BE2C (cell line): Measurements from ENCODE around the gene SANBR.
"Not testable (repeated sequence)": the region's sequence is repeated elsewhere in the genome, so short reads cannot be mapped to it uniquely, and the experiment has no call there.

Experiments
- DNase-seq: peaks from one replicate; pipeline ENCODE4 v3.0.0-alpha.2; 2020
- H3K27me3 ChIP-seq: fragments of 250-450 bp; sonication (Bioruptor Pico); 2 replicates; pipeline ENCODE4 v1.5.1; 2020; ENCODE audit warnings: mild to moderate bottlenecking
- H3K36me3 ChIP-seq: fragments of 250-450 bp; sonication (Bioruptor Pico); 2 replicates; pipeline ENCODE4 v1.5.1; 2020; ENCODE audit warnings: mild to moderate bottlenecking
- H3K4me1 ChIP-seq: fragments of 250-450 bp; sonication (Bioruptor Pico); 2 replicates; pipeline ENCODE4 v1.5.1; 2020
- H3K4me3 ChIP-seq: 2 replicates; pipeline ENCODE4 v1.5.1; 2011; ENCODE audit warnings: low read depth, low read length
- H3K9me3 ChIP-seq: fragments of 250-450 bp; sonication (Bioruptor Pico); 2 replicates; pipeline ENCODE4 v1.5.1; 2020
- TF ChIP-seq, protein P1 (sequence below): IDR thresholded peaks from 2 replicates; pipeline ENCODE4 v1.5.1; 2012; ENCODE audit warnings: mild to moderate bottlenecking, low read depth, low read length

Gene SANBR

DNA sequence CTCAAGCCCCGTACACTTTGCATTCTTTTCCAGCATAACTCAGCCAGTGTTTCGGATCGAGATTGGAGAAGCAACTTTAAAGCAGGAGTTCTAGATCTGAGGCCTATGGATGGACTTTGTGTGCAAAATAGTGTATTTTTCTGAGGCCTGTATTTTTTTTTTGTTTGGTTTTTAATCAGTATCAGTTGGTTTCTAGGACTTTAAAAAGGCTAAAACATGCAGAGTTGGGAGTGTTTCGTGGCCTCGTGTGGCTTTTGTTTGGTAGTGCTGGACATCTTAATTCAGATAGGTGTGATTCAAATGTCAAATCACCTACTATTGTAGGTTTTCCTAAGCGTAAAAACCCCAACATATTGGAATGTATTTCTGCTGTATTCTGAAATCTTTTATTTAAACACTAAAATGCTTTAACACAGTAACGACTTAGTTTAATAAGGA, 47.3 kb upstream of the SANBR start:
- H3K4me3 ChIP-seq: peak overlapping the region; percentile 94
- H3K36me3 ChIP-seq: no peaks in the 10 kb centered on the region
- no peak for DNase-seq
- H3K9me3 ChIP-seq: no peaks in the 10 kb centered on the region
- TF ChIP-seq, protein P1, sequence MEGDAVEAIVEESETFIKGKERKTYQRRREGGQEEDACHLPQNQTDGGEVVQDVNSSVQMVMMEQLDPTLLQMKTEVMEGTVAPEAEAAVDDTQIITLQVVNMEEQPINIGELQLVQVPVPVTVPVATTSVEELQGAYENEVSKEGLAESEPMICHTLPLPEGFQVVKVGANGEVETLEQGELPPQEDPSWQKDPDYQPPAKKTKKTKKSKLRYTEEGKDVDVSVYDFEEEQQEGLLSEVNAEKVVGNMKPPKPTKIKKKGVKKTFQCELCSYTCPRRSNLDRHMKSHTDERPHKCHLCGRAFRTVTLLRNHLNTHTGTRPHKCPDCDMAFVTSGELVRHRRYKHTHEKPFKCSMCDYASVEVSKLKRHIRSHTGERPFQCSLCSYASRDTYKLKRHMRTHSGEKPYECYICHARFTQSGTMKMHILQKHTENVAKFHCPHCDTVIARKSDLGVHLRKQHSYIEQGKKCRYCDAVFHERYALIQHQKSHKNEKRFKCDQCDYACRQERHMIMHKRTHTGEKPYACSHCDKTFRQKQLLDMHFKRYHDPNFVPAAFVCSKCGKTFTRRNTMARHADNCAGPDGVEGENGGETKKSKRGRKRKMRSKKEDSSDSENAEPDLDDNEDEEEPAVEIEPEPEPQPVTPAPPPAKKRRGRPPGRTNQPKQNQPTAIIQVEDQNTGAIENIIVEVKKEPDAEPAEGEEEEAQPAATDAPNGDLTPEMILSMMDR: no peak
- no peaks in the 10 kb centered on the region for H3K4me1 ChIP-seq
- H3K27me3 ChIP-seq: no peaks in the 10 kb centered on the region

DNA sequence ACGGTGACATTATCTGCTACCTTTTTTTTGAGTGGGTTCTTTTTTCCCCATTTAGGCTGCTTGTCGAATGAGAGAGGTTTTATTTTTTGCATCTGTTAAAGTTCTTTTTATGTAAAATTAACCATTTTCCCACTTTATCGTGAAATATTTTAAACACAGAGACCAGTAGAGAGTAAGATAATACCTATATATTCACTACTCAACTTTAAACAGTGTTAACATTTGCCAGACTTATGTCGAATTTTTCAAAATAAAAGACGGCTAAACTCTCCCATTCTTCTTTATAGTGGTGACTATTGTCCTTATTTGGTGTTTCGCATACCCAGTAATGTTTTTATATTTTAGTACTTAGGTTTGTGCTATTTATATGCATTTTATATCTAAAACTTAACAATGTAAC, 46.9 kb upstream of the SANBR start:
- Histone ChIP-seq H3K4me1 (no peaks in the 10 kb centered on the region), H3K9me3 (no peaks in the 10 kb centered on the region), H3K27me3 (no peaks in the 10 kb centered on the region), H3K36me3 (no peaks in the 10 kb centered on the region), H3K4me3 (peak overlapping the region; percentile 94)
- TF ChIP-seq, protein P1: no peak
- no peak for DNase-seq

DNA sequence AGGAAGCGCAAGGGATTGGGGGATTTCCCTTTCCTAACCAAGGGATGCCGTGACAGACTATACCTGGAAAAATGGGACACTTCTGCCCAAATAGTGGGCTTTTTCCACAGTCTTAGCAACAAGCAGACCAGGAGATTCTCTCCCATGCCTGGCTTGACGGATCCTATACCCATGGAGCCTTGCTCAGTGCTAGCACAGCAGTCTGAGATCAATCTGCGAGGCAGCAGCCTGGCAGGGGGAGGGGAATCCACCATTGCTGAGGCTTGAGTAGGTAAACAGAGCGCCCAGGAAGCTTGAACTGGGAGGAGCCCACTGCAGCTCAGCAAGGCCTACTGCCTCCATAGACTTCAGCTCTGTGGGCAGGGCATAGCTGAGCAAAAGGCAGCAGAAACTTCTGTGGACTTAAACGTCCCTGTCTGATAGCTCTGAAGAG, 44.4 kb upstream of the SANBR start:
- H3K27me3 ChIP-seq: no peaks in the 10 kb centered on the region
- no peaks in the 10 kb centered on the region for H3K9me3 ChIP-seq
- H3K4me3 ChIP-seq: no peak overlapping the region
- H3K36me3 ChIP-seq: no peaks in the 10 kb centered on the region
- no peaks in the 10 kb centered on the region for H3K4me1 ChIP-seq
- TF ChIP-seq, protein P1: no peak
- DNase-seq: no peak

DNA sequence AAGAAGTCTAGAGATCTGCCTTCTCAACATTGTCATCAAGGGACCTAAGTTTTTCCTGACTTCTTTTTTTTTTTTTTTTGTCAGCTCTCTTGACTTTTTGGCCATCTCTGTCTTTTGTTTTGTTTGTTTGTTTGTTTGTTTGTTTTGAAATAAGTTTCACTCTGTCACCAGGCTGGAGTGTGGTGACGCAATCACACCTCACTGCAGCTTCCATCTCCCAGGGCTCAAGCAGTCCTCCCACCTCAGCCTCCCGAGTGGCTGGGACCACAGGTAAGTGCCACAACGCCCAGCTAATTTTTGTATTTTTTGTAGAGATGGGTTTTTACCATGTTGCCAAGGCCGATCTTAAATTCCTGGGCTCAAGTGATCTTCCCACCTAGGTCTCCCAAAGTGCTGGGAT, 42.0 kb upstream of the SANBR start:
- Histone ChIP-seq H3K27me3 (no peaks in the 10 kb centered on the region), H3K4me3 (no peak overlapping the region), H3K4me1 (no peaks in the 10 kb centered on the region), H3K9me3 (no peaks in the 10 kb centered on the region), H3K36me3 (no peaks in the 10 kb centered on the region)
- TF ChIP-seq, protein P1: no peak
- DNase-seq: no peak

DNA sequence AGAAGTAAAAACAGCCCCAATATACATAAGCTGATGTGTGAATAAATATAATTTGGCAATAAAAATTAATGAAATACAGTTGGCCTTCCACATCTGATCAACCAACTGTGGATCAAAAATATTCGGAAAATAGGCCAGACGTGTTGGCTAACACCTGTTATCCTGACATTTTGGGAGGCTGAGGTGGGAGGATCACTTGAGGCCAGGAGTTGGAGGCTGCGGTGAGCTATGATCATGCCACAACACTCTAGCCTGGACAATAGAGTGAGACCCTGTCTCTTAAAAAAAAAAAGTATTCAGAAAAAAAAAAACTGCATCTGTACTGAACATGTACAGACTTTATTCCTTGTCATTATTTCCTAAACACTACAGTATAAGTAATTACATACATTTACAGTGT, 36.1 kb upstream of the SANBR start:
- H3K27me3 ChIP-seq: no peaks in the 10 kb centered on the region
- no peak overlapping the region for H3K4me3 ChIP-seq
- TF ChIP-seq, protein P1: no peak
- no peaks in the 10 kb centered on the region for H3K4me1 ChIP-seq
- no peaks in the 10 kb centered on the region for H3K9me3 ChIP-seq
- peaks cover under 1% of the 10 kb centered on the region for H3K36me3 ChIP-seq
- DNase-seq: no peak

DNA sequence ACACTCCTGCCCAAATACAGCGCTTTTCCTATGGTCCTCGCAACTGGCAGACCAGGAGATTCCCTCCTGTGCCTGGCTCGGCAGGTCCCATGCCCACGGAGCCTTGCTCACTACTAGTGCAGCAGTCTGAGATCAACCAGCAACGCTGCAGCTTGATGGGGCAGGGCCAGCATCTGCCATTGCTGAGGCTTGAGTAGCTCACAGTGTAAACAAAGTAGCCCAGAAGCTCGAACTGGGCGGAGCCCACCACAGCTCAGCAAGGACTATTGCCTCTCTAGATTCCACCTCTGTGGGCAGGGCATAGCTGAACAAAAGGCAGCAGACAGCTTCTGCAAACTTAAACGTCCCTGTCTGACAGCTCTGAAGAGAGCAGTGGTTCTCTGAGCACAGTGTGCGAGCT, 31.1 kb upstream of the SANBR start:
- H3K4me3 ChIP-seq, H3K36me3 ChIP-seq, H3K9me3 ChIP-seq, H3K27me3 ChIP-seq, DNase-seq, H3K4me1 ChIP-seq: not testable (repeated sequence)

DNA sequence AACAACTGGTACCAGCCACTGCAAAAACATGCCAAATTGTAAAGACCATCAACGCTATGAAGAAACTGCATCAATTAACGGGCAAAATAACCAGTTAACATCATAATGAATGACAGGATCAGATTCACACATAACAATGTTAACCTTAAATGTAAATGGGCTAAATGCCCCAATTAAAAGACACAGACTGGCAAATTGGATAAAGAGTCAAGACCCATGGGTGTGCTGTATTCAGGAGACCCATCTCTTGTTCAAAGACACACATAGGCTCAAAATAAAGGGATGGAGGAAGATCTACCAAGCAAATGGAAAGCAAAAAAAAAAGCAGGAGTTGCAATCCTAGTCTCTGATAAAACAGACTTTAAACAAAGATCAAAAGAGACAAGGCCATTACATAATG, 29.0 kb upstream of the SANBR start:
- not testable (repeated sequence) for H3K36me3 ChIP-seq, H3K27me3 ChIP-seq, H3K4me3 ChIP-seq, H3K4me1 ChIP-seq, DNase-seq, H3K9me3 ChIP-seq
